HFFc6 (cell line): ENCODE data around the gene PNPLA7. TPM values are rescaled to one million over a fixed set of nuclear protein-coding genes. Genes with fewer than 3 reads are reported as not detected.

Experiments used
- DNase-seq: peaks from one replicate; pipeline ENCODE4 v3.0.0-alpha.2; 2018
- H3K27ac Mint-ChIP-seq: 2 replicates; pipeline ENCODE4 v1.8.0; 2020; ENCODE audit warnings: mild to moderate bottlenecking, mixed read lengths
- H3K27me3 Mint-ChIP-seq: 2 replicates; pipeline ENCODE4 v1.8.0; 2021; ENCODE audit warnings: mild to moderate bottlenecking, moderate library complexity, mixed read lengths; ENCODE audit not compliant: insufficient read depth
- H3K36me3 Mint-ChIP-seq: 2 replicates; pipeline ENCODE4 v1.8.0; 2021; ENCODE audit warnings: low read depth, mixed read lengths
- H3K4me1 Mint-ChIP-seq: 2 replicates; pipeline ENCODE4 v1.8.0; 2020; ENCODE audit warnings: low read depth, mixed read lengths
- H3K4me3 Mint-ChIP-seq: 2 replicates; pipeline ENCODE4 v1.8.0; 2020; ENCODE audit warnings: mild to moderate bottlenecking, moderate library complexity, mixed read lengths
- H3K9me3 Mint-ChIP-seq: 2 replicates; pipeline ENCODE4 v1.8.0; 2020; ENCODE audit warnings: mild to moderate bottlenecking, mixed read lengths
- CTCF ChIP-seq: fragments of 200-600 bp; sonication (generic); IDR thresholded peaks from 2 replicates; pipeline ENCODE4 v1.5.0; 2021; ENCODE audit warnings: antibody characterized with exemption, mild to moderate bottlenecking
- total RNA-seq, 6 experiments: library from RNA; stranded (reverse); fragmentation: NEBNext Ultra II Directional; extraction: Animal tissue kit (Norgen Biotek cat#: 25700); gene quantifications; 2 replicates in 1 of 6; 3 replicates in 5 of 6; pipeline ENCODE4 v1.2.3, GENCODE V29; 2021

Gene PNPLA7
- total RNA-seq, 6 experiments from 2014 or later = 0.20 to 0.90 (median 0.52) TPM

GRCh38 chr9:137455359-137455991 is 94.7 kb downstream of the PNPLA7 start:
- Mint-ChIP-seq H3K4me1 (no peaks in the 10 kb centered on the region), H3K27ac (no peak overlapping the region), H3K9me3 (no peaks in the 10 kb centered on the region), H3K4me3 (no peak overlapping the region), H3K36me3 (no peaks in the 10 kb centered on the region), H3K27me3 (no peaks in the 10 kb centered on the region)
- DNase-seq = no peak
- TF ChIP-seq CTCF = no peak

- no peak for DNase-seq
- Mint-ChIP-seq H3K27me3 (no peaks in the 10 kb centered on the region), H3K27ac (no peak overlapping the region), H3K9me3 (no peaks in the 10 kb centered on the region), H3K36me3 (no peaks in the 10 kb centered on the region), H3K4me1 (no peaks in the 10 kb centered on the region), H3K4me3 (no peak overlapping the region)
- no peak for TF ChIP-seq CTCF
Measured at GRCh38 chr9:137454597-137455358, 95.4 kb downstream of the PNPLA7 start.

GRCh38 chr9:137454145-137454596 is 96.0 kb downstream of the PNPLA7 start:
- H3K27ac Mint-ChIP-seq = no peak overlapping the region

GRCh38 chr9:137453643-137454081 is 96.5 kb downstream of the PNPLA7 start:
- H3K4me3 Mint-ChIP-seq = no peak overlapping the region
- H3K27ac Mint-ChIP-seq = no peak overlapping the region

More at GRCh38 chr9:137454145-137454596, 96.0 kb downstream of the PNPLA7 start:
- no peak for DNase-seq
- no peaks in the 10 kb centered on the region for H3K27me3 Mint-ChIP-seq
- H3K4me1 Mint-ChIP-seq = no peaks in the 10 kb centered on the region
- no peaks in the 10 kb centered on the region for H3K36me3 Mint-ChIP-seq
- no peak overlapping the region for H3K4me3 Mint-ChIP-seq
- no peak for TF ChIP-seq CTCF
- H3K9me3 Mint-ChIP-seq = no peaks in the 10 kb centered on the region

More at GRCh38 chr9:137453643-137454081, 96.5 kb downstream of the PNPLA7 start:
- H3K9me3 Mint-ChIP-seq = no peaks in the 10 kb centered on the region
- H3K27me3 Mint-ChIP-seq = no peaks in the 10 kb centered on the region
- no peaks in the 10 kb centered on the region for H3K36me3 Mint-ChIP-seq
- peak; percentile 27 for DNase-seq
- TF ChIP-seq CTCF = no peak
- H3K4me1 Mint-ChIP-seq = no peaks in the 10 kb centered on the region
